Activated CD4-positive, CD25-positive, alpha-beta regulatory T cell (primary cell): ENCODE data around the gene BARHL2.

ENCODE experiments used
- DNase-seq, 4 experiments: peaks; one replicate each; lab custom pipeline; 2025; lab: John Stamatoyannopoulos, UW

The BARHL2 gene

GRCh38 chr1:90710579-90711536 lies 6.2 kb downstream of the BARHL2 start:
- DNase-seq, result no peak

GRCh38 chr1:90709535-90709934 lies 7.6 kb downstream of the BARHL2 start:
- DNase-seq, result no peak

DNA sequence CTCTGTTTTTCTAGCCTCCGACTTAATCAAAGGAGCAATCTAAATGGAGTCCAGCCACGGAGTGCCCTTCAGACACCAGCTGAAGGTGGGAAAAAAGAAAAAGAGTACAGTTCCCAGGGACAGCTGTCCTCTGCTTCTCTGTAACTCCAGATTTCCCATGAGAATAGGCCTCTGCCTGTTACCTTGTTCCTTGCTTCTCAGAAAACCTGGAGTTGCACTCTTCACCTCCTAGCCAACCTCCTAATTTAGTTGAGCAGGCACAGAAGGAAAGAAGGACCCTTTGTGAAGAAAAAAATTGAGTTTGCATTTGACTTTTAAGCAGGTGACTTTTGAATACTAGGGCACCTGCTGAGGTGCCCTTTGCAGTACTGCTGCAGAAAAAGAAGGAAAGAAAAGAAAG lies 8.3 kb downstream of the BARHL2 start:
- no peak for DNase-seq

- DNase-seq, result no peak
Measured at GRCh38 chr1:90708236-90708786, 8.8 kb downstream of the BARHL2 start.

GRCh38 chr1:90707363-90707710 lies 9.8 kb downstream of the BARHL2 start:
- DNase-seq, result no peak

DNA sequence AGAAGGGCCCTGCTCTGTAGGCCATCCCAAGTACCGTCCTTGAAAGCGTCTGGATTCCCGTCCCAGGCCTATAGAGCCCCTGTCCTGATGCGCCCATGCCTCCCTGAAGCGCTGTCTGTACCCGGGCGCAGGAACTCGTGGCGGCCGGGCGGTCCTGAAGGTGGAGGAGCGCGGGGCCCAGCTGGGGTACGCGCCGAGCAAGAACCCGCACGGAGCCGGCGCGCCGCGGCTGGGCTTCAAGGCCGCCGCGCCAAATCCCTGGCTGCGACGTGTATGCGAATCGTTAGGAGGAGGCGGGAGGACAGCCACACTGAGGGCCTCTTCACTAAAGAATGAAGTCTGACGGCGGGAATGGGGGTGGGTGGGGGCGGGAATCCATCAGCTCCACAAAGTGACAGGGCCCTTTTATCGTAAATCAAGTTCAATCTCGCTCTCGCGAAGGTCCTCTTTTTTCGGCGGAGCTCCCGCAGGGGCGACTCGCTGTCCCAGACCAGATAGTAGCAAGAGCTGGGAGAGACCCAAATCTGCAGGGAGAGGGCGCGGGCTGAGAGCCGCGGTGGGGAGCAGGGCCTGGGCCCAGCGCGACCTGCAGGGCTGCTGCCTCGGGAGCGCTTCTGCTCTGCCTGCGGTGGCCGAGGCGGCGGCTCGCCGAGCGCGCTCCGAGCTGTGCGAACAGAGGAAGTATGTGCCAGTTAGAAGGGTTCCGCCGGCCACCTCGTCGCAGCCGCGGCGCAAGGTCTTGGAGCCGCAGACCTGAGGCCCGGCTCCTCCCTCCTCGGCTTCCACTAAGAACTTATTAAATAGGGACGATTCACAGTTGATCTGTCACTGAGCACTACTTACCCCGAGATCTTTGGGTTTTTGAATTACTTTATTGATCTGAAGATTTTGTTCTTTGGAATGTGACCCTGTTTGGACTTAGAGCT lies 10.4 kb downstream of the BARHL2 start:
- no peak for DNase-seq

GRCh38 chr1:90705956-90706355 lies 11.1 kb downstream of the BARHL2 start:
- no peak for DNase-seq

- no peak for DNase-seq
Measured at GRCh38 chr1:90704817-90705216, 12.3 kb downstream of the BARHL2 start.

DNA sequence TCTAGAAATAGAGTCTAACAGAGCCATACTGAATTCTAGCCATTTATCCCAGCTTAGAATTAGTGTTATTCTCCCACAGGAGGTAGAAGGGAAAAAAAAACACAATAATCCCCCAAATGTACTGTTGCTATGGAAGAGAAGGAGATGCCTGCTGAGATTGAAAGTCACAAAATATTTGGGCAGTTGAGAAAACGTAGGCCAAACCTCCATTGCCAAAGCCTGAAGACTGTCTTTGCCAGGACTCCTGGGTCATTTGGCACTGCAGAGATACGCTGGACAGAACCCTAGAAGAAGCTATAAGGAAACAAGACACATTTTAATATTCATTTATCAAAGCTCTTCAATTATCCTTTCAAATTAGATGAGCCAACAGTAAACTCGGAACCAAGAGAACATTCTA lies 22.3 kb downstream of the BARHL2 start:
- no peak for DNase-seq

- DNase-seq, result no peak
Measured at GRCh38 chr1:90687747-90688146, 29.4 kb downstream of the BARHL2 start.

DNA sequence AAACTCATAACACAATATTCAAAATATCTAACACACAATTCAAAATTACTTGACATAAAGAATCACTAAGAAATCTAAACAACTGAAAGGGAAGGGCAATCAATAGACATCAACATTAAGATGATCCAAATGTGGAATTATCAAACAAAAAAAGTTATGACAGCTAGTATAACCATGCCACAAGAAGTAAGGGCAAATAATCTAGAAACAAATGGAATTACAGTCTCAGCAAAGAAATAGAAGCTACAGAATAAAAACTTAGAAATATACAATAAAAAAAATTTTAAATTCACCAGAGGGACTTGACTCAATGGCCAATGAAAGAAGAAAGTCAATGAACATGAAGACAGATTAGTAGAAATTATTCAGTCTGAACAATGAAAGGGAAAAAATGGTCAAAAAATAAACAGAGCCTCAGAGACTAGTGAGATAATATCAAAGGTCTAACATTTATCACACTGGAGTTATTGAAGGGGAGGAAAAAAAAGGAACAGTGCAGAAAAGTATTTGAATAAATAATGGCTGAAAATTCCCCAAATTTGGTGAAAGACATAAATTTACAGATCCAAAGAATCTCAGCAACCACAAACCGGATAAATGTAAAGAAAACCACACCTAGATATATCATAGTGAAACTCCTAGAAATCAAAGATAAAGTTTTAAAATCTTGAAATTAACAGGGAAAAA lies 41.8 kb downstream of the BARHL2 start:
- no peak for DNase-seq

- DNase-seq, result no peak
Measured at GRCh38 chr1:90671741-90672140, 45.4 kb downstream of the BARHL2 start.

DNA sequence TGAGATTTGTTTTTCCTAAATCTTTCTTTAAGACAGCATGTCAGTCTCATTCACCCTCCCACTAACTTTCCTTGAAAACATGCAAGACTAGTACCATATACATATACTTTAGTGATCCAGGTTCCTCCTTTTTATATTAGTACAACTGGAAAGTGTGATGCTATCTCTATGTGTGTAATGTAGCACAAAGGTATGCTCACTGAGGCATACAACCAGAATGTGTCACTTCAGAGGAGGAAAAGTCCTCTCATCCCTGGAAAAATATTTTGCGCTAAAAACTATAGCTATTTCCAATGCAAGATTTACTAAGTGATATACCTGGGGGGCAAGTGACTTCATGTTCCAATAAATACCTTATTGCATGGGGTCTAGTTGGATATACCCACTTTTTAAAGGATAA lies 45.9 kb downstream of the BARHL2 start:
- no peak for DNase-seq
